Hypothalamus (tissue), 51 donors: ENCODE measurements around the gene PIGM.

Source experiments
- DNase-seq, 51 donors: peaks; one replicate each; lab custom pipeline; 2025; lab: John Stamatoyannopoulos, UW

PIGM gene

DNA sequence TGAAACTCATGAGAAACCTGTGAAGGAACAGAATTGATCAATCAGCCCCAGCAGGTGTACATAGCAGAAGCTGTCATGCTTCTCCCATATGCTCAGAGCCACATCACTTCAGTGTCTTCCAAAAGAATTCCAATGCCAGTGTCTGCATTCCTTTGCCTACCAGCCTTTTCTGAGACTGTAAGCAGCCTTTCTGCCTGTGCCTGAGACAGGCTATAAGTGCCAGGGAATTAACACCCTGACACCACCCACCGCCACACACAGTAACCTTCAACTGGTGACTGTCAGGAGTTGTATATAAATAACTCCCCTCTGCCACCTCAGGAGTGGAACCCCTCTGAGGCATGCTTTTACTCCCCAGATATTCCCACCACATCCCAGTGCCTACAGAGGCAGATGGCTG lies 39.6 kb downstream of the PIGM start:
- DNase-seq, result no peak

DNA sequence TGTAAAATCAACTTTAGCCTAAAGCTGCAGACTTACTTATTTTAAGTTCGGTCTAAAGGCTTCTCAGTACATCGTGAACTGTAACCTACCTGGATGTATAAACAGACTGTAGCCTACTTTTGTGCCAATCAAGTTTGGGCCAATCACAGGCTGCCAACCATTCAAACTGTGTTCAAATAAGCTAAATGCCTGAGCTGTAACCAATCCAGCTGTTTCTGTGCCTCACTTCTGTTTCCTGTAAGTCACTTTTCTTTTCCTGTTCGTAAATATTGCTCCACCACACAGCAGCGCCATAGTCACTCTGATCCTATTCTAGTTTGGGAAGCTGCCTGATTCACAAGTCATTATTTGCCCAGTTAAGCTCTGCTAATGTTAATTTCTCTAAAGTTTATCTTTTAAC lies 40.3 kb downstream of the PIGM start:
- DNase-seq, result no peak

DNA sequence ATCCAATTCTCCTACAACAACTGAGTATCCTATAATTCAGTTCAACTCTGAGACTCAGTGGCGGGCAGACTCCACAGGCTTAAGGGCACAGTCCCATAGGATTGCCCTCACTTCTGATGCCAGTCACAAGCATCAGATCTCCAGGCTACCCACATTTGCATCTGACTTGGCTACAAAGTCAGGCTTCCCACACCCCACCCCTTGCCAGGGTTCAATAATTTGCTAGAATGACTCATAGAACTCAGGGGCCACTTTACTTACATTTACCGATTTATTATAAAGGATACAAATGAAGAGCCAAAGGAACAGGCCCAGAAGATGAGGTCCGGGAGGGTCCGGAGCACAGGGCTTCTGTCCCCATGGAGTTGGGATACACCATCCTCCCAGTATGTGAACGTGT lies 41.8 kb downstream of the PIGM start:
- no peak for DNase-seq

DNA sequence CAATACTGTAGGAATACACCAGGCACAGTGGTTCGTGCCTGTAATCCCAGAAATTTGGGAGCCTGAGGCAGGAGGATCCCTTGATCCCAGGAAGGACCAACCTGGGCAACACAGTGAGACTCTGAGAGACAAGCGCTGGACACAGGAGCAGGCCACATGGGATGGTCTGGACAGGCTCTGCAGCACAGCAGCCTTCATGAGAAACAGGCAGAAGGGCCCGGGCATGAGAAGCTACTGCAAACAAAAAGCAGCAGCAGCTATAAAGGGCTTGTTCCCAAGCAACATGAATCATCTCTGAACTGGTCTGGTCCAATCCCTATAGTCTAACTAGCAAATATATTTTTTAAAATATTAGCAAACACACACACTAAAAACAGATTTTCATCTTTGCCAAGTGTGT lies 42.2 kb downstream of the PIGM start:
- DNase-seq, result no peak

DNA sequence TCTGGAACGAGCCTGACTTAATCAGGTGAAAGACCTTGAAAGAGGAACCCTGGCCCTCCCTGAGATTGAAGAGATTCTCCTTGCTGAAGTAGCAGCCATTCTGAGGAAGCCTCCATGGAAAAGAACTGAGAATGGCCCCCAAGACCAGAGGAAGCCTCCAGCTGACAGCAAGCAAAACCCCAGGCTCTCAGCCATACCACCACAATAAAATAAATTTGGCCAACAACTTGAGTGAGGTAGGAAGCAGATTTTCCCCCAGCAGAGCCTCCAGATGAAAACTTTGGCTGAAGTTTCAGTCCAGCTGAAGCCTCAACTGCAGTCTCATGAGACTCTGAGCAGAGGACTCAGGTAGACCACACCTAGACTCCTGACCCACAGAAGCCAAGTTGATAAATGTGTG lies 43.8 kb downstream of the PIGM start:
- no peak for DNase-seq

DNA sequence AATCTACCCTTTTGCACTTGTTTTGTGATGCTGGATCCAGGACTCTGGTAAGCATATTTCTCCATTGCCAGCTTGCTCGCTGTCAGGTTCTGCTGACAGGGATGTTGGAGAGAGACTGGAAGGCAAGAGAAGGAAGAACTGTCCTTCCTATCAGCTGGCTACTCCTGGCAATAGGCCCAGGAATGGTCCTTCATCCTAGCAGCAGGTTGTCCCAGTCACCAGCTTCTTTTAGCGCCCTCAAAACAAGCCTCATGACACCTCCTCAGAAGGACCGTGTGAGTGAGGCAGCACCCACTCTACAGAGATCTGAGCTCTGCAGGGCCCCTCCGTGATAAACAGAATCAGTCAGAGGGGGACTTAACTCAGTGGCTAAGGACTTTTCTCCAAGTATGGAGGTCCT lies 44.6 kb downstream of the PIGM start:
- DNase-seq, result no peak

DNA sequence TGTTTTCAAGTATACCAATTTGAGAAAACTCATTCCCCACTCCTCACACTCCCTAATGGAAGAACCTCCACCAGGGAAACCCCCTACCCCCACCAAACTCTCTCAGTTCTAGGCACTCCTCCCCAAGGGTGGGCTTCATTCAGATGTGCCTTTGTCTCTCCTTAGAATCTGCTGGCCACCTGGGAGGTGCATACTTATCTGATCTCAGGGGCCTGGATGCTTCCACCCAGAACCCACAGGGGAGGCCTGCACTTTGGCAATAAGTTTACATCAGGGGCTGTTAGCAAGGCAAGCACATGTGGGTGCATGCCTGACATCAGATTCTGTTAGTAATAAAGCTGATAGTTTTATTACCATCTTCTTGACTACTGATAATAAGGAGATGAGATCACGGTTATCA lies 45.3 kb downstream of the PIGM start:
- DNase-seq, result no peak

DNA sequence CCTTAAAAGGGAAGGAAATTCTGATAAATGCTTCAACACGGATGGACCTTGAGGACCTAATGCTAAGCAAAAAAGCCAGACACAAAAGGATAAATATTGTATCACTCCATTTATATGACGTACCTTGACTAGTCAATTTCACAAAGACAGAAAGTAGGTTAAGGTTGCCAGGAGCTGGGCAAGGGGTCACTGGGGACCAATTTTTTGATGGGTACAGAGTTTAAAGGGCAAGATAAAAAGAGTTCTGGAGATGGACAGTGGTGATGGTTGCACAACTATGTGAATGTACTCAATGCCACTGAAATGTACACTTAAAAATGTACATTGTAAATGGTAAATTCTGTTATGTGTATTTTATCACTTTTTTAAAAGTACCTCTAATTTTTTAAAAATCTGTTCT lies 45.7 kb downstream of the PIGM start:
- DNase-seq, result no peak

DNA sequence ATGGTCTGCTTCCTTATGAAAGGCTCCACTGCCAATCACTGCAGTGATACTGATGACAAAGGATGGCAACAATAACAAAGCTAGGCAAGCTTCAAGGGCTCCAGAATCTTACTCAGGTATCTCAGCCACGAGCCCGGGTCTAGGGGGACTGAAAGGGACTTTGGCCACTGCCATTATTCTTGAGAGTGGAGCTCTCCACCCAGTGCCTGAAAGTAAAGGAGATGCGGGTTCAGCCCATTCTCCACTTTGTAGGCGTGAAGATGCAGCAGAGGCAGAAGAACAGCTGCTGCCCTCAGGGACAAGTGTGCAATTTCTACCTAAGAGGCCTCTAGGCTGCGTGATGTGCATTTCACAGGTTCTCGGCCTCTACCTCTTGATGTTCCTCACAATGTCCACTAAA lies 46.3 kb downstream of the PIGM start:
- DNase-seq, result no peak

DNA sequence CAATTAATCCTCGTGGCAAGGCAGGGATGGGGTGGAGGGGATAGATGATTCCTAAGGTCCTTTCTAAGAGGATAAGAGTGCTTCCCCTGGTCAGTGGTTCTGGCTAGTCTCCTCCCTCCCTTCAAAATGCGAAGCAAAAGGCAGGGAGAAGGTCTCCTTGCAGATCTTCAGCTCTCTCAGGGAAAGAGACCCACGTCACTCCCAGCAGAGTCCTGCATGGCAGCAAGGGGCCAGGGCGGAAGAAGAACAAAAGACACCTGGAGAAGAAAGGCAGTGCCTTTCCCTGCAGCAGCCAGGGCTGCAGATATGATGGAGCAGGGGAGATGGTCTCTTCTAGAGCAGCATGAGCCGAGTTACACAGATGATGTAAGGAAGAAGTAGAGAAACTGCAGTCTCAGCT lies 48.1 kb downstream of the PIGM start:
- no peak for DNase-seq

DNA sequence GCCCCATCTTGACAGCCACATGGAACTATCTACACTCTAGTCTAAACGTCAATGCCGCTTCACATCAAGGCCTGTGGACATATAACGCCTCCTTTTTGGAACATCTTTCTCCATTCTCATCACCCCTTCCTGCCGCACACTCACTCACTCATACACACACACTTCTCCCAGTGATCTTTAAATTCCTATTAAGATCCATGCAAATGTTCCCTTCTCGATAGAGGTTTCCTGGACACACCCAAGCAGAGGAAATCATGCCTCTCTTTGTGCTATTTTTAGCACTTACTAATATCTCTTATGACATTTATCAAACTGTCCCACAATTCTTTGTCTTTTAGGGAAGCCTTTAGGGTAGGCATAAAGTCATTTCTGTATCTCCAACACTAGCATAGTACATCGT lies 49.5 kb downstream of the PIGM start:
- no peak for DNase-seq

DNA sequence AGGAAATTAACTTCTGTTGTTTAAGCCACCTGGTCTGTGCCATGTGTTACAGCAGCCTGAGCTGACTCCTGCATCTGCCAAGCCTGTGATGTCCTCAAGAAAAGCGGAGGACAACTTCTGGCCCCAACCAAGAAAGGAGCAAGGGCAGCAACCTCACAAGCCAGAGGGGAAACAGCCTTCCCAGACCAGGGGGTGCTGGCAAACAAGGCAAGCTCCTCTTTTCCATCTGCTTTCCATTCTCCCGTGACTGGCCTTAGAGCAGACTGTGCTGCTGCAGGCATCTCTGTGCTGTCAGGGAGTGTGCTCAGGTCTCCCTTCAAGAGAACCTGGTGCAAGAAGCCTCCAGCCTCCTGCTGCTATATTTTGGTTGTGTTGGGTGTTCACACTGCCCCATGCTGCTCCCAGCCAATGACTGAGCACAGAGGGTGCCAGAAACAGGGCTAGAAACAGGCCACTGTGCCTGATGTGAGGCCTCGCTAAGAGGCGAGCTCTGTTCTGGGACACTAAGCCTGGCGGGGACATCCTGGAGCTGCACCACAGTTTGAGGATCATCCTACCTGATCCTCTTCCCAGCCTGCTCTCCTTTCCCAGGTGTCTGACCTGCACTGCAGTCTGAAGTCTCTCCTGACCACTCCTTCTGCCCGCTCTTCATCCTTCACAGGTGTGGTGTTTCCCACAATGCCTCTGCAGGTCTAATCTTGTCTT lies 50.3 kb downstream of the PIGM start:
- DNase-seq, result no peak

DNA sequence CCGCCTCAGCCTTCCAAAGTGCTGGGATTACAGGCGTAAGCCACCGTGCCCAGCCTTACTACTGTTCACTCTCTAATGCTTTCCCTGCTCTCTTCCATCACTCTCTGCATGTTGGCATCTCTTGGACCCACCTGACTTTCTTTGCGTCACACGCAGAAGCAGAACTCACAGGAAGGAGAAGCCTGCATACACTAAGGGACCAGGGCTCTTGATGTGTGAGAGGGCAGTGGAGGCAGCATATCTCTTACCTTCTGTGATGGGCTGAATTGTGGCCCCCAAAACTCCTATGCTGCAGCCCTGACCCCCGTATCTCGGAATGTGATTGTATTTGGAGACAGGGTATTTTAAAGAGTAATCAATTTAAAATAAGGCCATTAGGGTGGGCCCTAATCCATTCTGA lies 51.0 kb downstream of the PIGM start:
- no peak for DNase-seq

DNA sequence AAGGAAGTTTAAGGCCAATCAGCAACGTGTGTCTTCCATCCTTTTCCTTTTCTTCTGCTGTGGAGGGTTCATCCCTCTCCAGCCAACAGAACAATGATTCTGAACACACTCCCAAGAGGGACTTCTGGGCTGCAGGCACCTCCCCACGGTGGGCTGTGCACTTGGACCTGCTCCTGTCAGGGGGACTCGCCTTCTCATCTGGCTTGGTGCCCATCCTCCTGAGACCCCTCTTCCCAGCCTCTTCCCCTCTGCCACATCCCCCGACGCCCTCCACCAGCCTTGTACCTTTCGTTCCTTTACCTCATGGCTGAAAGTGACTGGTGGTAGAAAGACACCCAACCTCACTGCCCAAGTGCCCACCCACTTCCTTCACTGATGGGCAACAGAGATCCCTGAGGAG lies 51.7 kb downstream of the PIGM start:
- no peak for DNase-seq

DNA sequence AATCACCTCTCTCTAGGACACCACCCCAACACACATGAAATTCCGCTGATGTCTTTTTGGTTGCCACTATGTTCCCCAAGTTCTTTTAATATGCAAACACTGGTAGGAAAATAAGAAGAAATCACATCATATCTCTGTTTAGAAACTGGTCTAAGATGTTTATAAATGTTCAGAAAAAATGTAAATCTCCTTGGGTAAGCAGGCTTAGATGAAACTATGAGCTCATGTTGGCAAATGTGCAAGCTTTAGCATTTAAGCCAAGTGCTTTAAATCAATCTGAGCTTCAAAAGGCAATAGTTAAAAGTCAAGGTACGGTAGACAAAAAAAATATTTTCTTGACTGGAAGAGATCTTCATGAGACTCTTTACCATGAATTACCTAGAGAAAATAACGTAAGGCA lies 52.5 kb downstream of the PIGM start:
- no peak for DNase-seq

DNA sequence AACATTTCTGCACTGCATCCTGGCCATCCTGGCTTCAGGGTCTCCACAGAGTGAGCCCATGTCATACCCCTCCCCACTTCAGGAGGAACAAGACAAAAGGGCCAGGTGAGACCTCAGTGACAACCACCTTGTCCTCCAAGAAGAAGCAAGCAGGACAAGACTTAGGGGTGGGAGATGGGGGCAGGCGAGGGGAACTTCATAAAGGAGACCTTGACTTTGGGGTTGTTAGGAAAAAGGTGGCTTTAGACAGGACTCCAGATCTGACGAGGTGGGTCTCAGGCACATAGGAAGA lies 53.7 kb downstream of the PIGM start:
- no peak for DNase-seq

DNA sequence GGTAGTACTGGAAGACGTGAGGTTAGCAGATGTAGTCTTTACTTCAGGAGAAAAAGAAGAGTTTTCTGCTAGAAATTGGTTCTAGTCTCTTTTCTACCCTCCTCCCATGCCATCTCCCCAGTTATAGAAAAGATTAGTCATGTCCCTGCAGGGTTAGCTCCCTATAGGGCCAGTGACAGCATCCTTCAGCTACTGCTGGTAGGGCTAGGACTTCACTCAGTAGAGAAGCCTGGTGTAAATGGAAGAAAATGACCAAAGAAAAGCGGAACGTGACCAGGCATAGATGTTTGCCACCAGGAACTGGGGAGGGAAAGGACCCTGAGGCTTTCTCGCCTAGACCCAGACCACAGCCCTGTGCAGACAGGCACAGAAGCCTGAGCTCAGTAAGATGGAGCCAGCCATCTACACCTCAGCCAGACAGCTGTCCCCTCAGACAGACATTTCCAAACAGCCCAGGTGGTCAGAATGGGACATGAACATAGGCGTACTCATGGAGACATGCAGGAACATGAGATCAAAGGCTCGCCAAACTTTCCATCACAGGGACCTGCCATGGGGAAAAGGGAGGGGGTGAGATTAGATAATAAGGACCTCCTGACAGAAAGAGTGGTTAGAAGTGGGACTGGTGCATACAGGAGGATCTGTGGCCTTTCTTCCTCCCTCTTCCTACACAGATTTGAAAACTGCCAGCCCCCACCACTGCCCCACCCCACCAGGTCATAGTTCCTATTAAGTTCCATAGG lies 54.3 kb downstream of the PIGM start:
- no peak for DNase-seq
